NCI-H146 treated with DMSO at 0.1 percent for 48 hours (cell line): ENCODE measurements around the gene LY6G6C.
A peak's percentile ranks its signal among the peaks of the same experiment; 100 is the strongest.
"Not testable (repeated sequence)": the region's sequence is repeated elsewhere in the genome, so short reads cannot be mapped to it uniquely, and the experiment has no call there.

Experiments used
- DNase-seq: peaks from one replicate; lab custom pipeline; 2025; ENCODE audit not compliant: unreplicated experiment; lab: John Stamatoyannopoulos, UW

LY6G6C gene

GRCh38 chr6:31709157-31709556 is 12.4 kb downstream of the LY6G6C start:
- DNase-seq: not testable (repeated sequence)

GRCh38 chr6:31708224-31708623 is 13.3 kb downstream of the LY6G6C start:
- DNase-seq: no peak

DNA sequence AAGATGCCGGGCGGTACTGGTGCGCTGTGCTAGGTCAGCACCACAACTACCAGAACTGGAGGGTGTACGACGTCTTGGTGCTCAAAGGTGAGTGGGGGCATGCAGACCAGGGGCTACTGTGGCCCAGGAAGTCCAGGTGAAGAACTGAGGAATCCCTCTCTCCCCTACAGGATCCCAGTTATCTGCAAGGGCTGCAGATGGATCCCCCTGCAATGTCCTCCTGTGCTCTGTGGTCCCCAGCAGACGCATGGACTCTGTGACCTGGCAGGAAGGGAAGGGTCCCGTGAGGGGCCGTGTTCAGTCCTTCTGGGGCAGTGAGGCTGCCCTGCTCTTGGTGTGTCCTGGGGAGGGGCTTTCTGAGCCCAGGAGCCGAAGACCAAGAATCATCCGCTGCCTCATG is 13.8 kb downstream of the LY6G6C start:
- DNase-seq: no peak

- no peak for DNase-seq
Measured at GRCh38 chr6:31706599-31706998, 14.9 kb downstream of the LY6G6C start, which contains the start of gene LY6G6F. LY6G6F (plus strand) TSS chr6:31706866; CDS start chr6:31706907, 41 bp downstream.

GRCh38 chr6:31705931-31706330 is 15.6 kb downstream of the LY6G6C start:
- DNase-seq: no peak

- peak; percentile 89 for DNase-seq
Measured at GRCh38 chr6:31702819-31703716, 18.5 kb downstream of the LY6G6C start, which contains the start of gene ABHD16A. ABHD16A (minus strand) TSS chr6:31703324; CDS start chr6:31703281, 43 bp downstream.

DNA sequence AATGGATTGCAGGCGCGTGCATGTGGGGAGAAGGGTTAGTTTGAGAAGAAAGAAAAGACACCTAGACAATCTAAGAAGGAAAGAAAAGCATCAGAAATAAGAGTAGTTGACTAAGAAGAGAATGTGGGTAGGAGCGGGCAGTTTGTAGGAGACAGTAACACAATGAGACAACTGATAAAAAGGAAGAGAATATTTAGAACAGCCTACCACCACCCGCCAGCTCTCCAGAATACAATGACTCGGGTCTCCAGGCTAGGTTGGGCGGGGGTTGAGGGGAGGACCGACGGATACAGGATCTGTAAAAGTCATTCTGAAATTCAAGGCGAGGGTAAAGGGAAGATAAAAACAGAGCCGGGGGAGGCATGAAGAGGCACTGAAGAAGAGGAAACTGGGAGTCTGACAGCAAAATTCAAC is 19.1 kb downstream of the LY6G6C start:
- no peak for DNase-seq

DNA sequence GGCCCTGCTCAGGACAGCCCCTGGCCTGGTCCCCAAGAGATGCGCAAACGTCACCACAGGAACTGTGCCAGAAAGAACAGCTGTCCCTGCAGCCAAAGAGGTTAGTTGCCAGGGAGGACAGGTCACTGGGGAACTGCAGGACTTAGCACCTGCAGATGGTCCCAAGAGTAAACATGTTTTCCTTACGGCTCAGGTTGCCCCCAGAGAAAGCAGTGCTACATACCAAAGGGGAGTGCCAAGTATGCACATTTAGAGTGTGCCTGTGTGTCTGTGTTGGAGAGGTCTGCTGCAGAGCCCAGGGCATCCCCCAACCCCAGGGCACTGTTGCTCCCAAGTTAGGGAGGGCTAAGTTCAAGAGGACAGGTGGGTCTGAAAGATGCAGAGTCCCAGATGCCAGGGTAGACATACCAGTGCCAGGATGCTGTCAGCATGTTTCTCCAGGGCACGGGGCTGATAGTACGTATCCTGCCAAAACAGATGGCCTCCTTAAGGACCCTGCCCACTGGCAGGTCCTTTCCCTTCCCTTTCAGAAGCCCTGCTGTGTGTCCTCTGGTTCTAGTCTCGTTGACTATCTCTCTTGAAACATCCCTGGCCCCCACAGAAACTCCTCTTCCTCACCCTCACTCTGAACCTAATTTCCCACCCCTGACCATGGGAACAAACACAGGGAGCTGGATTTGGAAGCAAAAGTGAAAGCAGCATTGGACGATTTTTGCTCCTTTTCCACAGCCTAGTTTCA is 19.7 kb downstream of the LY6G6C start:
- DNase-seq: peak; percentile 44

DNA sequence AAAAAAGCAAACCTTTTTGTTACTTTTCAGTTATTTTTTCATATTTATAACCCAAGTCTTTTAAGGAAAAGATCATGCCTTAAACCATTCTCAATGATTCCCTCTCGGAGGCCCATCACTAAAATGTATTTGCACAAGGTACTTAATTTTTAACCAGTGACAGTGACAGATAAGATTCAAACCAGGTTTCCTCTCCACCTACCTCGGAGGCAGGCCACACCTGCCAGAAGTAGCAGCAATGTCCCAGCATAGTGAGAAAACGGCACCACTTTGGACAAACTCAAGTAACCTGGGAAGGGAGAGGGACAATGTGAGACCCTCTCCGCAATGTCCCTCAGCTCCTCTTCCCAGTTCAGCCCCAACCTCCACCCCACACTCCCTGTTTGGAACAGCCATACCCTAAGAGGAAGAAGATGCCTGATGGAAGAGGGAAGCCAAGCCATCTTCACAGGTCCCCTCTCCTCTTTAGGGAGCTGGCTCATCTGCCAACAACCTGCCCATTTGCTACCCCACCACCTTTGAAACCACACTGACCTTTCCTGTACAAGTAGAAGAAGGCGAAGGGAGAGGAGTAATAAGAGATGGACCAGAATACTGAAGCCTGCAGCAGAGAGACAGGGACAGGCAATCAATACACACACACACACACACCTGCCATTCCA is 20.7 kb downstream of the LY6G6C start:
- no peak for DNase-seq

- DNase-seq: no peak
Measured at GRCh38 chr6:31697555-31697954, 24.0 kb downstream of the LY6G6C start.

GRCh38 chr6:31693535-31693934 is 28.0 kb downstream of the LY6G6C start:
- no peak for DNase-seq

DNA sequence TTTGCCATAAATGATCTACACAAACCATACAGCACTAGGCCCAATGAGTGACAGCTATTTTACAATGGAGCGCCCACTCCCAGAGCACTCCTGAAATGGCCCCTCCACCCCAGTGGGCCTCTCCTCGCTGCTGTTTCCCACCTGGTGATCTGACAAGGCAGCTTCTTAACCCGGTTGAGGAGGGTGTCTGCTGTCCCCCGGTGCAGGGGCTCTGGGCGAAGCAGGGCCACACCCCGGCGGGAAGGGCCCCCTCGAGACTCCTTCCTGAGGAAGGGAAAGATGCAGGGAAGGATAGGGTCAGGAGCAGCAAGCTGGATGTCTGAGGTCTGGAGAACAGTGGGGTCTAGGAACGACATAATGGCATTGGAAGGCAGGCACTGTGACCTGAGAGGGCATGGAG is 28.7 kb downstream of the LY6G6C start:
- DNase-seq: no peak

- DNase-seq: no peak
Measured at GRCh38 chr6:31692353-31692752, 29.2 kb downstream of the LY6G6C start.

- no peak for DNase-seq
Measured at GRCh38 chr6:31691564-31692108, 29.9 kb downstream of the LY6G6C start.

- DNase-seq: no peak
Measured at GRCh38 chr6:31691078-31691463, 30.5 kb downstream of the LY6G6C start.

DNA sequence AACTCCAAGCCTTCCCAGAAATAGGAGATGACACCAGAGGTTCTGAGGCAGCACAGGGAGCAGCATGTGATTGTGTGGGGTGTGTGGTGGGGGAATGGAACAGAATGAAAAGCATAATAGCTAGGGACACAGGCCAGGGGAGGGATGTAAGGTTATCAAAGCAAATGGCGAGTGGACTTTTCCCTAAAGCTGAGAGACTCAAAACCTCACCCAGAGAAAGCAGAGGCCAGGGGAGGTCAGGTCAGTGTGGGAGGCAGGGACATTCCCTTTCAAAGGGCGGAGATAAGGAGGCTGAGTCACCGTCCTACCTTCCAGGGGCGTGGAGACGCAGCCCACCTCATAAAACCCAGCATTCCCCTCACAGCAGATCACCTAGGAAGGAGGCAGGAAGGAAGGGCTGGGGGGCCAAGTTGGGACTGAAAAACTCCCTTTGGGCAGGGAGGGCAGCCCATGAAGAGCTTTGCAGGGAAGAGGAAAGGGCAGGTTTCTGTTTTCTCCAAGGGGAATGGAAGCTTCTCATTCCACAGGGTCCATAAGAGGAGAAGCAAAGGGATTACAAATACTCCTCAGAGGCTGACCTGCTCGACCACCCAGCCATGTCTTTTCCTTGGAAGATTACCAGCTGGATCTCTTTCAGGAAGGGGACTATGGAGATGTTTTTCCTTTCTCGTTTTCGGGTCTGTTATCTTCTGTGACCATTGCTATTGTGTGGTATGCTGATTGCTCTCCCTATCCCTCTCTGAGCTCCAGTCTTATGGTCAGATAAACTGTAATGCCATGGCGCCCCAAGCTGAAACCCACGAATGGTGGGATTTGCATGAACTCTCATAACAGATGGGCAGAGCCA is 31.1 kb downstream of the LY6G6C start:
- DNase-seq: no peak

GRCh38 chr6:31689249-31690110 is 32.1 kb downstream of the LY6G6C start:
- no peak for DNase-seq

DNA sequence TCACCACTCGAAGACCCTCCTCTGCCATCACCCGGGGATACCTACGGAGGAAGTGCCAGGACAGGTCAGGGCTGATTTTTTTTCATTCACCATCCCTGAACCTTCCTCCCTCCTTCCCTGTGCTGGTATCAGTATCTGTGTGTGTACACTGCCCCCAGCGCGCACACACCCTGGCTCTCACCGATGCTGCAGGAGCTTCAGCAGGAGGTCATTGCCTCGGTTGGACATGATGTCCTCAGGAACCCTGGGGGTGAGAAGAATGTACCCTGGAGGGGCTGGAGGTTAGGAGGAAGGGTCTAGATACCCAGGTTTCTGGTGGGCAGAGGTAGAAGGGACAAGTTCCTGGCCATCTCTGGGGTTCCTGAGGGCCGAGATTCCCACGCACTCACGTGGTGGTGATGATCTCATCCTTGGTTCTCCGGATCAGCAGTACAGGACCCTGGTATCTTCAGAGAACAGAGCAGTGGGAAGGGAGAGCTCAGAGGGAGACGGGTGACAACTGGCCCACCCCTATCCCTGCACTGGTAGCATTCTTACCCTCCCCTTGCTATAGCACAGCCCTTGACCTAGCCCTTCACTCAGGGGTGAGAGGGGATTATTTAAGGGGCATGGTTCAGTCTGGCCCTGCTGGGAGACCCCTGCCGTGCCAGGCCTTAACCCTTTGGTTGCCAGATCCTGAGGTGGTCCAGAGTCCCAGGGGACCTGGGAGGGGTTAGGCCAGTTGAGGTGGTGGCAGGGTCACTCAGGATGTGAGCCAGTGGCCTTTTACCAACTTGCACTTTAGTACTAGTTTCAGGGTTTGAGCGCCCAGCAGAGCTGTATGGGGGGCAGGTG is 33.5 kb downstream of the LY6G6C start:
- DNase-seq: no peak
